HL-60 (cell line): ENCODE results near the gene MPPE1.

ENCODE experiments used
- DNase-seq, 2 experiments: peaks; one replicate each; pipeline ENCODE4 v3.0.0-alpha.2; 2010 to 2020; ENCODE audit warnings: low read depth in 1 of 2, low spot score in 1 of 2
- H3K27ac ChIP-seq: fragments of 250-450 bp; sonication (Bioruptor Pico); replicated peaks from 2 replicates; pipeline ENCODE4 v1.5.1; 2020; ENCODE audit warnings: mild to moderate bottlenecking, moderate library complexity
- H3K27me3 ChIP-seq: fragments of 250-450 bp; sonication (Bioruptor Pico); 2 replicates; pipeline ENCODE4 v1.5.1; 2021; ENCODE audit warnings: mild to moderate bottlenecking, moderate library complexity; ENCODE audit not compliant: insufficient read depth, poor library complexity, severe bottlenecking
- H3K4me3 ChIP-seq: replicated peaks from 2 replicates; pipeline ENCODE4 v1.5.1; 2011; ENCODE audit warnings: mild to moderate bottlenecking, control low read depth, low read length; ENCODE audit not compliant: insufficient read depth
- GABPA ChIP-seq: IDR thresholded peaks from 2 replicates; pipeline ENCODE4 v1.6.1; 2012; ENCODE audit warnings: low read depth
- POLR2AphosphoS5 ChIP-seq: IDR thresholded peaks from 2 replicates; pipeline ENCODE4 v1.6.1; 2012; ENCODE audit warnings: low read depth
- SPI1 ChIP-seq: IDR thresholded peaks from 2 replicates; pipeline ENCODE4 v1.6.1; 2012; ENCODE audit warnings: low read depth, mild to moderate bottlenecking, borderline replicate concordance
- TF ChIP-seq, protein P1 (sequence below): IDR thresholded peaks from 2 replicates; pipeline ENCODE4 v1.6.1; 2012; ENCODE audit warnings: low read depth; ENCODE audit not compliant: insufficient replicate concordance
- TF ChIP-seq, protein P2 (sequence below): IDR thresholded peaks from one replicate; pipeline ENCODE4 v1.5.1; 2011; ENCODE audit warnings: low read length, control low read depth, inconsistent platforms; ENCODE audit not compliant: insufficient read depth

MPPE1 gene

GRCh38 chr18:11880586-11881304, 27.4 kb downstream of the MPPE1 start:
- no peak overlapping the region for H3K27ac ChIP-seq
- no peak for DNase-seq
- TF ChIP-seq, protein P1, sequence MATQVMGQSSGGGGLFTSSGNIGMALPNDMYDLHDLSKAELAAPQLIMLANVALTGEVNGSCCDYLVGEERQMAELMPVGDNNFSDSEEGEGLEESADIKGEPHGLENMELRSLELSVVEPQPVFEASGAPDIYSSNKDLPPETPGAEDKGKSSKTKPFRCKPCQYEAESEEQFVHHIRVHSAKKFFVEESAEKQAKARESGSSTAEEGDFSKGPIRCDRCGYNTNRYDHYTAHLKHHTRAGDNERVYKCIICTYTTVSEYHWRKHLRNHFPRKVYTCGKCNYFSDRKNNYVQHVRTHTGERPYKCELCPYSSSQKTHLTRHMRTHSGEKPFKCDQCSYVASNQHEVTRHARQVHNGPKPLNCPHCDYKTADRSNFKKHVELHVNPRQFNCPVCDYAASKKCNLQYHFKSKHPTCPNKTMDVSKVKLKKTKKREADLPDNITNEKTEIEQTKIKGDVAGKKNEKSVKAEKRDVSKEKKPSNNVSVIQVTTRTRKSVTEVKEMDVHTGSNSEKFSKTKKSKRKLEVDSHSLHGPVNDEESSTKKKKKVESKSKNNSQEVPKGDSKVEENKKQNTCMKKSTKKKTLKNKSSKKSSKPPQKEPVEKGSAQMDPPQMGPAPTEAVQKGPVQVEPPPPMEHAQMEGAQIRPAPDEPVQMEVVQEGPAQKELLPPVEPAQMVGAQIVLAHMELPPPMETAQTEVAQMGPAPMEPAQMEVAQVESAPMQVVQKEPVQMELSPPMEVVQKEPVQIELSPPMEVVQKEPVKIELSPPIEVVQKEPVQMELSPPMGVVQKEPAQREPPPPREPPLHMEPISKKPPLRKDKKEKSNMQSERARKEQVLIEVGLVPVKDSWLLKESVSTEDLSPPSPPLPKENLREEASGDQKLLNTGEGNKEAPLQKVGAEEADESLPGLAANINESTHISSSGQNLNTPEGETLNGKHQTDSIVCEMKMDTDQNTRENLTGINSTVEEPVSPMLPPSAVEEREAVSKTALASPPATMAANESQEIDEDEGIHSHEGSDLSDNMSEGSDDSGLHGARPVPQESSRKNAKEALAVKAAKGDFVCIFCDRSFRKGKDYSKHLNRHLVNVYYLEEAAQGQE = no peak
- TF ChIP-seq, protein P2, sequence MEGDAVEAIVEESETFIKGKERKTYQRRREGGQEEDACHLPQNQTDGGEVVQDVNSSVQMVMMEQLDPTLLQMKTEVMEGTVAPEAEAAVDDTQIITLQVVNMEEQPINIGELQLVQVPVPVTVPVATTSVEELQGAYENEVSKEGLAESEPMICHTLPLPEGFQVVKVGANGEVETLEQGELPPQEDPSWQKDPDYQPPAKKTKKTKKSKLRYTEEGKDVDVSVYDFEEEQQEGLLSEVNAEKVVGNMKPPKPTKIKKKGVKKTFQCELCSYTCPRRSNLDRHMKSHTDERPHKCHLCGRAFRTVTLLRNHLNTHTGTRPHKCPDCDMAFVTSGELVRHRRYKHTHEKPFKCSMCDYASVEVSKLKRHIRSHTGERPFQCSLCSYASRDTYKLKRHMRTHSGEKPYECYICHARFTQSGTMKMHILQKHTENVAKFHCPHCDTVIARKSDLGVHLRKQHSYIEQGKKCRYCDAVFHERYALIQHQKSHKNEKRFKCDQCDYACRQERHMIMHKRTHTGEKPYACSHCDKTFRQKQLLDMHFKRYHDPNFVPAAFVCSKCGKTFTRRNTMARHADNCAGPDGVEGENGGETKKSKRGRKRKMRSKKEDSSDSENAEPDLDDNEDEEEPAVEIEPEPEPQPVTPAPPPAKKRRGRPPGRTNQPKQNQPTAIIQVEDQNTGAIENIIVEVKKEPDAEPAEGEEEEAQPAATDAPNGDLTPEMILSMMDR = no peak
- no peak for TF ChIP-seq GABPA
- no peak for TF ChIP-seq POLR2AphosphoS5
- no peak for TF ChIP-seq SPI1
- no peaks in the 10 kb centered on the region for H3K27me3 ChIP-seq
- H3K4me3 ChIP-seq = no peak overlapping the region

GRCh38 chr18:11877497-11878135, 30.5 kb downstream of the MPPE1 start:
- Histone ChIP-seq H3K4me3 (no peak overlapping the region), H3K27ac (no peak overlapping the region), H3K27me3 (no peaks in the 10 kb centered on the region)
- TF ChIP-seq GABPA = no peak
- TF ChIP-seq, protein P1 = no peak
- TF ChIP-seq POLR2AphosphoS5 = no peak
- no peak for DNase-seq

DNA sequence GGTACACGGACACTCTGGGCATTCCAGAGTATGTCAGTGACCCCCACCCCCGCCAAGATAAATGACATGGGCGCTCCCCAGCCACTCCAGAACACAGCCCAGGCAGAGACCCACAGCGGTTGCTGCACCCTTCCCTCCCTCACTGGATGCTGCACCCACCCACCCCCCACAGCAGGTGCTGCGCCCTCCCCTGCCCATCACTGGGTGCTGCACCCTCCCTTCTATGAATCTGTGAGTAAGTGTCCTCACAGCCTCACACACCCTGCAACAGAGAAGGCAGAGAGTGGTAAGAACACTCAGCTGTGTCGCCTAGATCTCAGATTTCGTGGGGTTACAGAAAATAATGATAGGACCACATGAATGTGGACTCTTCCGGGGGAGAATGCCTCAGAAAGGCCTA, 33.4 kb downstream of the MPPE1 start:
- Histone ChIP-seq H3K27ac (no peak overlapping the region), H3K4me3 (no peak overlapping the region), H3K27me3 (peaks cover 12% of the 10 kb centered on the region)
- no peak for DNase-seq
- TF ChIP-seq, protein P2 = no peak

GRCh38 chr18:11873670-11874340, 34.3 kb downstream of the MPPE1 start:
- H3K27ac ChIP-seq = no peak overlapping the region
- no peak for TF ChIP-seq POLR2AphosphoS5
- no peak for TF ChIP-seq GABPA
- TF ChIP-seq, protein P2 = no peak
- no peak for TF ChIP-seq SPI1
- TF ChIP-seq, protein P1 = no peak
- H3K4me3 ChIP-seq = no peak overlapping the region
- H3K27me3 ChIP-seq = peaks cover 12% of the 10 kb centered on the region
- DNase-seq = no peak
